Activated T-helper 2 cell treated with anti-CD3 and anti-CD28 coated beads, Interferon-gamma antibody, Interleukin-2, Interleukin-4, amounts not matched to agents 10 μg/mL and 5 μg/mL and 100 μg/mL, durations not matched to agents 14 hours and 24 hours and 36 hours (primary cell): ENCODE results near the gene DCHS1. TPM values are rescaled to one million over a fixed set of nuclear protein-coding genes. Genes with fewer than 3 reads are reported as not detected.

Experiments
- DNase-seq: peaks from one replicate; pipeline ENCODE4 v3.0.0; 2021; ENCODE audit warnings: low spot score
- H3K27ac Mint-ChIP-seq: one replicate; pipeline ENCODE4 v1.8.0; 2021; ENCODE audit warnings: mixed read lengths
- H3K27me3 Mint-ChIP-seq: one replicate; pipeline ENCODE4 v1.8.0; 2021; ENCODE audit warnings: low read depth, mixed read lengths
- H3K36me3 Mint-ChIP-seq: one replicate; pipeline ENCODE4 v1.8.0; 2021; ENCODE audit warnings: low read depth, mixed read lengths
- H3K4me1 Mint-ChIP-seq: one replicate; pipeline ENCODE4 v1.8.0; 2021; ENCODE audit warnings: low read depth, mixed read lengths
- H3K4me3 Mint-ChIP-seq: one replicate; pipeline ENCODE4 v1.8.0; 2021; ENCODE audit warnings: low read depth, mild to moderate bottlenecking, moderate library complexity, mixed read lengths
- H3K9me3 Mint-ChIP-seq: one replicate; pipeline ENCODE4 v1.8.0; 2021; ENCODE audit warnings: mixed read lengths
- intact Hi-C: fragments of 100-400 bp; cut with micrococcal nuclease; formaldehyde crosslinking; loops from one replicate; pipeline ENCODE4 v1.15.1; 2023
- total RNA-seq: library from RNA; stranded (reverse); gene quantifications from 2 replicates; pipeline ENCODE4 v1.2.3, GENCODE V29; 2022

Gene DCHS1
- total RNA-seq, 1 donor from 2014 or later, result 0.57 TPM

DNA sequence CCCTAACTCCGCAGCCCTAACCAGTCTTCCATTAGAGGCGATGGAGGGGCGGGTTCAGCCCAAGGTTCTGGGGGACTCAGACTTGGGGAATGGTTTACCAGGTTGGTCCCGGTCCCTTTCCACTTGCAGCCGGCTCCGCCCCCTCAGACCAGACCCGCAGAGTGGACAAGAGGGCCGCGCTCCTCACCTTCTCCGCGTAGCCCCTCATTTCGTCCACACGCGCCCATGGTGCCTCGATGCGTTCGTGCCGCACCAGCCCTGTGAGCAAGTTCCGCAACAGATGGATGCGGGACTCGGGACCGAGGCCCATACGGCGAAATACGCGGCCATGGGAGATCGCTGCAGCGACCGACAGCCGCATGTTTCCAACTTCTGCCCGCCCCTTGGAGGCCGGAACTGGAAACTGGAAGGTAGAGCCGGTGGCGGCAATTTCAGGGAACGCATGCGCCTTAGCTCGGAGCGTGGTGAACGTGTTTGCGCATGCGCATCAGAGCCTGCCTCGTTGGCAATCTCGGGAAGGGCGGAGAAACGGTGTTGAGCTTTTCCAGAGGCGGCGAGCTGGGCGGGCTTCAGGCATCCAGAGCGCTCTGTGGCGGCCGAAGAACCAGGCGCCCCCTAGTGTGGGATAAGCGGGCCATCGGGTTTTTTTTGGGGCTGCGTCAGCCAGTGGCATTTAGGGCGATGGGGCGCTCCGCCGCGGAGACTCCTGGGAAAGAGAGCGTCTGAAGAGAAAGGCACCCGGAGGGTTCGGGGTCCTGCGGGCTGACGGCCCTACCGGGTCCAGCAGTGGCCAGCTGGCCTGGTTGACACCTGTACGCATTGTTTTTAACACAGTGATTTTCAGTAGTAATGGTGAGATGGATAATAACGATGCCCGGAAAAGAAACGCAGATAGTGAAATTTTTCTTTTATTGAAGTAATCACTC, 27.6 kb upstream of the DCHS1 start, which contains the start of gene MRPL17:
MRPL17 (minus strand) TSS at position 405 of the 926 bp plus-strand sequence; CDS start at position 361, 44 bp downstream.
- peak; percentile 100 for DNase-seq
- H3K9me3 Mint-ChIP-seq, result no peaks in the 10 kb centered on the region
- H3K4me3 Mint-ChIP-seq, result peak within 1 kb of the TSS; percentile 97
- H3K36me3 Mint-ChIP-seq, result peaks cover 38% of the 10 kb centered on the region
- H3K4me1 Mint-ChIP-seq, result peaks cover 20% of the 10 kb centered on the region
- intact Hi-C loops, result loop anchor here (1.0 to 10.0 kb wide), 10 partner anchors 11 to 268 kb away; partner anchors contain the start of genes APBB1, ARFIP2, ILK and RRP8
- H3K27me3 Mint-ChIP-seq, result no peaks in the 10 kb centered on the region
- H3K27ac Mint-ChIP-seq, result peak within 1 kb of the TSS; percentile 98

GRCh38 chr11:6682591-6682935, 27.0 kb upstream of the DCHS1 start:
- no peak for DNase-seq
- Mint-ChIP-seq H3K36me3 (peaks cover 43% of the 10 kb centered on the region), H3K27me3 (no peaks in the 10 kb centered on the region), H3K27ac (peak overlapping the region; percentile 98), H3K9me3 (no peaks in the 10 kb centered on the region), H3K4me3 (peak overlapping the region; percentile 97), H3K4me1 (peaks cover 19% of the 10 kb centered on the region)
- intact Hi-C loops, result loop anchor here (5.0 to 10.0 kb wide), 2 partner anchors 65 to 268 kb away; partner anchors contain the start of gene APBB1

GRCh38 chr11:6681949-6682348, 26.3 kb upstream of the DCHS1 start:
- H3K4me3 Mint-ChIP-seq, result peak overlapping the region; percentile 97
- H3K4me1 Mint-ChIP-seq, result peaks cover 16% of the 10 kb centered on the region
- H3K27ac Mint-ChIP-seq, result peak overlapping the region; percentile 98
- DNase-seq, result no peak
- no peaks in the 10 kb centered on the region for H3K9me3 Mint-ChIP-seq
- H3K27me3 Mint-ChIP-seq, result no peaks in the 10 kb centered on the region
- peaks cover 43% of the 10 kb centered on the region for H3K36me3 Mint-ChIP-seq
- intact Hi-C loops, result loop anchor here (1.0 to 10.0 kb wide), 3 partner anchors 9 to 267 kb away; partner anchors contain the start of gene APBB1

GRCh38 chr11:6681505-6681904, 25.9 kb upstream of the DCHS1 start:
- DNase-seq, result no peak
- peak overlapping the region; percentile 73 for H3K4me3 Mint-ChIP-seq
- peaks cover 43% of the 10 kb centered on the region for H3K36me3 Mint-ChIP-seq
- intact Hi-C loops, result loop anchor here (1.0 to 10.0 kb wide), 3 partner anchors 8 to 267 kb away; partner anchors contain the start of gene APBB1
- no peak overlapping the region for H3K27ac Mint-ChIP-seq
- no peaks in the 10 kb centered on the region for H3K27me3 Mint-ChIP-seq
- H3K9me3 Mint-ChIP-seq, result no peaks in the 10 kb centered on the region
- peaks cover 18% of the 10 kb centered on the region for H3K4me1 Mint-ChIP-seq

GRCh38 chr11:6677018-6677417, 21.4 kb upstream of the DCHS1 start:
- H3K4me1 Mint-ChIP-seq, result peaks cover 42% of the 10 kb centered on the region
- H3K36me3 Mint-ChIP-seq, result peaks cover 44% of the 10 kb centered on the region
- H3K27me3 Mint-ChIP-seq, result no peaks in the 10 kb centered on the region
- DNase-seq, result no peak
- intact Hi-C loops, result no loop called here
- H3K9me3 Mint-ChIP-seq, result peaks cover 6% of the 10 kb centered on the region
- H3K4me3 Mint-ChIP-seq, result no peak overlapping the region
- H3K27ac Mint-ChIP-seq, result no peak overlapping the region

DNA sequence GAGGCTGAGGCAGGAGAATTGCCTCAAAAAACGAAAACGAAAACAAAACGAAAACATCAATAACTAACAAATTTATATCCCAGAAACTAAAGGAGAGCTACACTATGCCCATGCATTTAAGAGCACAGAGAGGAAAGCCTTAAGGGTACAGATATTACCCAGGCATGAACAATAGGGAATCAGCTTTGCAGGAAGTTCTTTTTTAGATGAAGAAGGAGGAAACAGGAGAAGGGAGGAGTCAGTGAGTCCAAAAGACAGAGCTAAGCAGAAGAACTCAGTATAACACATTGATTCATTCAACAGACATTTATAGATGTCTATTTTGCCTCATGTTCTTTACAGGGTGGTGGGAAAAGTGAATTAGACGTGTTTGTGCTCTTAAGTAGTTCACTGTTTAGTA, 19.3 kb upstream of the DCHS1 start:
- no peaks in the 10 kb centered on the region for H3K27me3 Mint-ChIP-seq
- H3K4me3 Mint-ChIP-seq, result no peak overlapping the region
- no peak for DNase-seq
- peaks cover 23% of the 10 kb centered on the region for H3K36me3 Mint-ChIP-seq
- peaks cover 50% of the 10 kb centered on the region for H3K4me1 Mint-ChIP-seq
- intact Hi-C loops, result no loop called here
- H3K27ac Mint-ChIP-seq, result no peak overlapping the region
- peaks cover 6% of the 10 kb centered on the region for H3K9me3 Mint-ChIP-seq

DNA sequence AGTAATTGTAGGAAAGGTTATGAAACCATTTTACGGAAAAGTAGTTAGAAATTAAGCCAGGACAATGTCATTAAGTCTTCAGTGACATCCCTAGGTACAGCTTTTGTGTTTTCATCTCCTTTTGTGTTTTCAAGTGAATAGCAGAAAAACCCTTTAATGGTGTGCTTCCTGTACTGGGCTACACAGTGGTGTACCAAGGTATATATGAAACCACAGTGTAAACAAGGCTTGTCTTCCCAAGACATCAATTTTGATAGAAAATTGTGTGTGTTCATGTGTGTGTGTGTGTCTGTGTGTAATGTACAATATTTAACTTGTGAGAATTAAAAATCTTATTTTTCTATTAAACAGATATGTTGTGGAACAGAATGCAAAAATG, 18.6 kb upstream of the DCHS1 start:
- Mint-ChIP-seq H3K36me3 (peaks cover 17% of the 10 kb centered on the region), H3K27ac (no peak overlapping the region), H3K4me1 (peaks cover 50% of the 10 kb centered on the region), H3K4me3 (no peak overlapping the region), H3K9me3 (peaks cover 6% of the 10 kb centered on the region), H3K27me3 (no peaks in the 10 kb centered on the region)
- DNase-seq, result no peak
- intact Hi-C loops, result no loop called here

GRCh38 chr11:6673523-6674218, 18.1 kb upstream of the DCHS1 start:
- Mint-ChIP-seq H3K27me3 (no peaks in the 10 kb centered on the region), H3K9me3 (peaks cover 6% of the 10 kb centered on the region), H3K36me3 (peaks cover 12% of the 10 kb centered on the region), H3K27ac (peak overlapping the region; percentile 36), H3K4me1 (peaks cover 50% of the 10 kb centered on the region), H3K4me3 (no peak overlapping the region)
- intact Hi-C loops, result loop anchor here (1.0 kb wide), 1 partner anchor 8 kb away; no protein-coding TSS in a partner anchor
- DNase-seq, result no peak

DNA sequence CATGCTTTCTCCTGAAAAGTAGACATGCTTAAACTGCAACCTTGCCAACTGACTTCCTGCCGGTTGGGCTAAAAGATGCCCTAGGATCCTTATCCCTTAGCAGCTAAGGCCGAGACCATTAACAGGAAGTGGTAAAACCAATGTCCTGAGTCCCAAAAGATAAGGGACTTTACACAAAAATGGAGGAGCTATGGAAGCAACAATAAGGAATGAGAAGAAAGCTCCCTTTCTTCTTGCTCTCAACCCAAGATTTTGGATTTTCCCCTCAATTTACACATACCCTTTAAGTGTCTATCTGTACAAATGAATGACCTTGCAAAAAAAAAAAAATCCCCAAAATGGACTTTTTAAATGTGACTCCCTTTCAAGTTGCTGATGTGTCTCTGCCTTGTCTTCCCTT, 16.4 kb upstream of the DCHS1 start:
- H3K4me3 Mint-ChIP-seq, result no peak overlapping the region
- peaks cover 60% of the 10 kb centered on the region for H3K4me1 Mint-ChIP-seq
- peaks cover 6% of the 10 kb centered on the region for H3K9me3 Mint-ChIP-seq
- intact Hi-C loops, result no loop called here
- no peaks in the 10 kb centered on the region for H3K27me3 Mint-ChIP-seq
- DNase-seq, result no peak
- no peak overlapping the region for H3K27ac Mint-ChIP-seq
- peaks cover 7% of the 10 kb centered on the region for H3K36me3 Mint-ChIP-seq

- Mint-ChIP-seq H3K27me3 (no peaks in the 10 kb centered on the region), H3K4me3 (peak overlapping the region; percentile 19), H3K9me3 (peaks cover 6% of the 10 kb centered on the region), H3K4me1 (peaks cover 66% of the 10 kb centered on the region), H3K36me3 (peaks cover 7% of the 10 kb centered on the region), H3K27ac (peak overlapping the region; percentile 13)
- intact Hi-C loops, result loop anchor here (1.0 kb wide), 1 partner anchor 63 kb away; no protein-coding TSS in a partner anchor
- no peak for DNase-seq
These were observed 14.7 kb upstream of the DCHS1 start for GRCh38 chr11:6670202-6670830.

DNA sequence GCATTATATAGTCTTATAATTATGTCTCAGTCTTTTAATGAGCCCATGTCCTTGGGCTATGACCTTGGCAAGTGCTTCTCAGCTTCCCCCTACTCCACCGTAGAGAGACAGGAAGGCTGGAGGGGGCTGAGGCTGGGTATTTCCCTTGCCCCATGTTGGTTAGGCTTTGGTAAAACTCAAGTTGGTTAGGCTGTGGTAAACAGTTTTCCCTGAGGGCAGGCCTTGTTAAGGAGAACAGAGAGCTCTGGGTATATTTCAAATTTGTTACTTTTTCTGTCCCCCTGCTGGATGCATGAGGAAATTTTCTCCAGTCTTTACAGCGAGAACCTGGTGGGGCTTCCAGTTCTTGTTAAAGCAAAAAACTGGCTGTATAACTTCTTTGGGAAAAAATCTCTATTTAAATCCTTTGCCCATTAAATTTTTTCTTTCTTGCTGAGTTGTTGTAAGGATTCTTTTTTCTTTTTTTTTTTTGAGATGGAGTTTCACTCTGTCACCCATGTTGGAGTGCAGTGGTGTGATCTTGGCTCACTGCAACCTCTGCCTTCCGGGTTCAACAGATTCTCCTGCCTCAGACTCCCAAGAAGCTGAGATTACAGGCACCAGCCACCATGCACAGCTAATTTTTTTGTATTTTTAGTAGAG, 12.2 kb upstream of the DCHS1 start:
- Mint-ChIP-seq H3K27me3 (peaks cover 3% of the 10 kb centered on the region), H3K36me3 (peaks cover 4% of the 10 kb centered on the region), H3K4me3 (no peak overlapping the region), H3K27ac (no peak overlapping the region), H3K9me3 (peaks cover 6% of the 10 kb centered on the region), H3K4me1 (peaks cover 50% of the 10 kb centered on the region)
- intact Hi-C loops, result loop anchor here (1.0 to 2.0 kb wide), 2 partner anchors 15 kb away; partner anchors contain the start of gene MRPL17
- DNase-seq, result peak; percentile 29
